CD14-positive monocyte (primary cell): ENCODE measurements around the gene CTSE. TPM values are rescaled to one million over a fixed set of nuclear protein-coding genes. Genes with fewer than 3 reads are reported as not detected.
A peak's percentile ranks its signal among the peaks of the same experiment; 100 is the strongest.

Source experiments
- DNase-seq, 3 donors: peaks; one replicate each; pipeline ENCODE4 v3.0.0-alpha.2; 2011 to 2022
- H2AFZ ChIP-seq: 2 replicates; pipeline ENCODE4 v1.6.0; 2012; ENCODE audit warnings: mild to moderate bottlenecking, low read depth, low read length, inconsistent platforms; ENCODE audit not compliant: insufficient read depth, poor library complexity, severe bottlenecking
- H3K27ac ChIP-seq, 2 donors: 1 replicate in 1 of 2; 2 replicates in 1 of 2; pipeline ENCODE4 v1.5.1; 2012 to 2013; ENCODE audit warnings: low read length in 2 of 2, control low read depth in 1 of 2, inconsistent platforms in 1 of 2, low read depth in 1 of 2, mild to moderate bottlenecking in 1 of 2
- H3K27me3 ChIP-seq, 2 donors: one replicate each; pipeline versions ENCODE4 v1.6.0 to v1.6.1; 2011 to 2013; ENCODE audit warnings: low read length in 2 of 2; ENCODE audit not compliant: control insufficient read depth in 2 of 2, insufficient read depth in 2 of 2
- H3K36me3 ChIP-seq, 2 donors: replicated peaks in 1 of 2; 1 replicate in 1 of 2; 2 replicates in 1 of 2; pipeline versions ENCODE4 v1.5.1 to v1.6.1; 2012 to 2013; ENCODE audit warnings: low read length in 2 of 2, control low read depth in 1 of 2, inconsistent platforms in 1 of 2, mild to moderate bottlenecking in 1 of 2; ENCODE audit not compliant: insufficient read depth in 2 of 2, control insufficient read depth in 1 of 2
- H3K4me1 ChIP-seq, 2 donors: 1 replicate in 1 of 2; 2 replicates in 1 of 2; pipeline versions ENCODE4 v1.5.1 to v1.6.1; 2012 to 2013; ENCODE audit warnings: low read length in 2 of 2, control low read depth in 1 of 2, inconsistent platforms in 1 of 2, mild to moderate bottlenecking in 1 of 2, moderate library complexity in 1 of 2; ENCODE audit not compliant: insufficient read depth in 2 of 2, control insufficient read depth in 1 of 2
- H3K4me2 ChIP-seq: replicated peaks from 2 replicates; pipeline ENCODE3; 2012; ENCODE audit warnings: low read length, moderate library complexity, mild to moderate bottlenecking; ENCODE audit not compliant: poor library complexity, severe bottlenecking; ENCODE audit errors: extremely low read depth
- H3K4me3 ChIP-seq, 3 experiments: fragments of 200-600 bp in 1 of 3; sonication (generic) in 1 of 3; replicated peaks in 1 of 3; 1 replicate in 2 of 3; 2 replicates in 1 of 3; pipeline ENCODE4 v1.5.1; 2011 to 2013; ENCODE audit warnings: low read length in 3 of 3, mild to moderate bottlenecking in 3 of 3, control low read depth in 2 of 3, low read depth in 2 of 3, inconsistent platforms in 1 of 3, moderate library complexity in 1 of 3
- H3K79me2 ChIP-seq: 2 replicates; pipeline ENCODE4 v1.6.0; 2012; ENCODE audit warnings: mild to moderate bottlenecking, control low read depth, inconsistent platforms, low read length, moderate library complexity; ENCODE audit not compliant: insufficient read depth
- H3K9ac ChIP-seq: 2 replicates; pipeline ENCODE4 v1.6.0; 2017; ENCODE audit warnings: low read length, mild to moderate bottlenecking; ENCODE audit not compliant: insufficient read depth, poor library complexity, severe bottlenecking
- H3K9me3 ChIP-seq, 2 donors: replicated peaks in 1 of 2; 1 replicate in 1 of 2; 2 replicates in 1 of 2; pipeline versions ENCODE4 v1.5.1 to v1.6.1; 2012 to 2013; ENCODE audit warnings: low read length in 2 of 2, control low read depth in 1 of 2; ENCODE audit not compliant: control insufficient read depth in 1 of 2, insufficient read depth in 1 of 2
- H4K20me1 ChIP-seq: 2 replicates; pipeline ENCODE4 v1.6.0; 2012; ENCODE audit warnings: mild to moderate bottlenecking, low read length, control low read depth, moderate library complexity; ENCODE audit not compliant: insufficient read depth
- H3K27ac Mint-ChIP-seq, 7 donors: one replicate each; pipeline ENCODE4 v1.8.0; 2020; ENCODE audit warnings: mild to moderate bottlenecking in 7 of 7, mixed read lengths in 7 of 7, moderate library complexity in 6 of 7, inconsistent platforms in 2 of 7
- H3K27me3 Mint-ChIP-seq, 3 donors: one replicate each; pipeline ENCODE4 v1.8.0; 2021 to 2022; ENCODE audit warnings: low read depth in 3 of 3, mild to moderate bottlenecking in 3 of 3, mixed read lengths in 3 of 3, moderate library complexity in 3 of 3, inconsistent platforms in 1 of 3
- H3K36me3 Mint-ChIP-seq, 2 donors: one replicate each; pipeline ENCODE4 v1.8.0; 2020; ENCODE audit warnings: mixed read lengths in 2 of 2, inconsistent platforms in 1 of 2, mild to moderate bottlenecking in 1 of 2
- H3K4me1 Mint-ChIP-seq: one replicate; pipeline ENCODE4 v1.8.0; 2020; ENCODE audit warnings: mild to moderate bottlenecking, mixed read lengths
- H3K4me3 Mint-ChIP-seq, 2 donors: one replicate each; pipeline ENCODE4 v1.8.0; 2020; ENCODE audit warnings: mild to moderate bottlenecking in 2 of 2, mixed read lengths in 2 of 2, moderate library complexity in 1 of 2
- H3K9me3 Mint-ChIP-seq, 7 donors: one replicate each; pipeline ENCODE4 v1.8.0; 2020 to 2022; ENCODE audit warnings: mixed read lengths in 7 of 7, mild to moderate bottlenecking in 6 of 7, moderate library complexity in 6 of 7, inconsistent platforms in 2 of 7
- CTCF ChIP-seq: fragments of 200-600 bp; IDR thresholded peaks from one replicate; pipeline ENCODE4 v1.8.0; 2022; ENCODE audit warnings: antibody characterized with exemption, mild to moderate bottlenecking
- WGBS: methylation state at CpG from one replicate; pipeline ENCODE4 v1.1.5; 2013; ENCODE audit warnings: missing lambda C conversion rate; ENCODE audit not compliant: insufficient coverage; 5-methylcytosine and 5-hydroxymethylcytosine counted together
- intact Hi-C, 2 donors: fragments of 100-400 bp; cut with micrococcal nuclease; formaldehyde crosslinking; loops; one replicate each; pipeline versions ENCODE4 v1.15.0 to v1.15.1; 2023
- polyA plus RNA-seq, 3 donors: library from polyadenylated mRNA; depleted of rRNA in 1 of 3; unstranded in 2 of 3; stranded (reverse) in 1 of 3; fragments of 300-500 nt in 2 of 3; fragments of >200 nt in 1 of 3; fragmentation: Illumina TruSeq in 2 of 3; gene quantifications; 1 replicate in 2 of 3; 2 replicates in 1 of 3; pipeline ENCODE4 v1.2.3, GENCODE V29; 2012 to 2021

The CTSE gene
- polyA plus RNA-seq, 3 donors, result not detected

GRCh38 chr1:206047271-206047670 is 23.6 kb upstream of the CTSE start:
- H3K79me2 ChIP-seq, result no peaks in the 10 kb centered on the region
- H3K4me1 ChIP-seq, result peaks cover 54 to 57% of the 10 kb centered on the region in 2 donors
- no peaks in the 10 kb centered on the region for H3K36me3 Mint-ChIP-seq
- 100% methylated on average over 2 of the region's 4 CpGs for WGBS
- H3K9me3 ChIP-seq, result no peaks in the 10 kb centered on the region
- DNase-seq, result no peak
- no peak overlapping the region for H3K27ac Mint-ChIP-seq
- no peak overlapping the region for H3K4me3 Mint-ChIP-seq
- H2AFZ ChIP-seq, result no peak overlapping the region
- no peaks in the 10 kb centered on the region for H3K27me3 Mint-ChIP-seq
- H3K9me3 Mint-ChIP-seq, result no peaks in the 10 kb centered on the region
- H3K4me1 Mint-ChIP-seq, result peaks cover 47% of the 10 kb centered on the region
- no peak overlapping the region for H3K9ac ChIP-seq
- H3K27ac ChIP-seq, result no peak overlapping the region
- H3K4me3 ChIP-seq, result no peak overlapping the region
- no peaks in the 10 kb centered on the region for H3K36me3 ChIP-seq
- no peaks in the 10 kb centered on the region for H4K20me1 ChIP-seq
- intact Hi-C loops, result no loop called here
- H3K27me3 ChIP-seq, result no peaks in the 10 kb centered on the region
- TF ChIP-seq CTCF, result no peak
- no peak overlapping the region for H3K4me2 ChIP-seq

GRCh38 chr1:206041640-206042039 is 17.9 kb upstream of the CTSE start:
- WGBS, result 75% methylated on average over 3 of the region's 7 CpGs
- H3K9me3 ChIP-seq, result no peaks in the 10 kb centered on the region
- no peak overlapping the region for H3K27ac ChIP-seq
- TF ChIP-seq CTCF, result no peak
- H3K4me1 ChIP-seq, result peaks cover 14 to 19% of the 10 kb centered on the region in 2 donors
- intact Hi-C loops, result no loop called here
- H3K4me3 ChIP-seq, result no peak overlapping the region
- Mint-ChIP-seq H3K36me3 (no peaks in the 10 kb centered on the region), H3K4me3 (no peak overlapping the region), H3K27me3 (peaks cover 0 to 2% (median 2%) of the 10 kb centered on the region in 3 donors), H3K9me3 (peaks cover 0 to 3% (median 0%) of the 10 kb centered on the region in 7 donors), H3K27ac (peak overlapping the region in 1 of 7 donors; percentile 56), H3K4me1 (peaks cover 23% of the 10 kb centered on the region)
- no peaks in the 10 kb centered on the region for H3K27me3 ChIP-seq
- H2AFZ ChIP-seq, result no peak overlapping the region
- DNase-seq, result no peak
- no peak overlapping the region for H3K9ac ChIP-seq
- no peaks in the 10 kb centered on the region for H3K79me2 ChIP-seq
- no peak overlapping the region for H3K4me2 ChIP-seq
- no peaks in the 10 kb centered on the region for H3K36me3 ChIP-seq
- no peaks in the 10 kb centered on the region for H4K20me1 ChIP-seq
